Mesodermal cell (in vitro differentiated cells): ENCODE data around the gene SYNE1.
"Not testable (repeated sequence)": the region's sequence is repeated elsewhere in the genome, so short reads cannot be mapped to it uniquely, and the experiment has no call there.

ENCODE experiments used
- H3K27ac ChIP-seq: 2 replicates; pipeline ENCODE4 v1.7.0; 2013; ENCODE audit warnings: mild to moderate bottlenecking, low read depth, low read length, moderate library complexity; ENCODE audit not compliant: severe bottlenecking
- H3K36me3 ChIP-seq: 2 replicates; pipeline ENCODE4 v1.7.1; 2013; ENCODE audit warnings: mild to moderate bottlenecking, low read length, moderate library complexity; ENCODE audit not compliant: control insufficient read depth, insufficient read depth
- H3K4me1 ChIP-seq: one replicate; pipeline ENCODE4 v1.7.1; 2013; ENCODE audit warnings: mild to moderate bottlenecking, low read length; ENCODE audit not compliant: insufficient read depth, control insufficient read depth, poor library complexity, severe bottlenecking
- H3K4me3 ChIP-seq: 2 replicates; pipeline ENCODE4 v1.7.0; 2013; ENCODE audit warnings: low read length, control low read depth, mild to moderate bottlenecking; ENCODE audit not compliant: insufficient read depth, poor library complexity, severe bottlenecking; ENCODE audit errors: extremely low read depth
- H3K9me3 ChIP-seq: 2 replicates; pipeline ENCODE4 v1.7.1; 2013; ENCODE audit warnings: mild to moderate bottlenecking, low read length, moderate library complexity; ENCODE audit not compliant: control insufficient read depth
- WGBS, 2 experiments: methylation state at CpG; one replicate each; pipeline ENCODE4 v1.1.5; 2013; ENCODE audit warnings: missing lambda C conversion rate in 2 of 2; ENCODE audit not compliant: insufficient coverage in 2 of 2; 5-methylcytosine and 5-hydroxymethylcytosine counted together

SYNE1 gene

DNA sequence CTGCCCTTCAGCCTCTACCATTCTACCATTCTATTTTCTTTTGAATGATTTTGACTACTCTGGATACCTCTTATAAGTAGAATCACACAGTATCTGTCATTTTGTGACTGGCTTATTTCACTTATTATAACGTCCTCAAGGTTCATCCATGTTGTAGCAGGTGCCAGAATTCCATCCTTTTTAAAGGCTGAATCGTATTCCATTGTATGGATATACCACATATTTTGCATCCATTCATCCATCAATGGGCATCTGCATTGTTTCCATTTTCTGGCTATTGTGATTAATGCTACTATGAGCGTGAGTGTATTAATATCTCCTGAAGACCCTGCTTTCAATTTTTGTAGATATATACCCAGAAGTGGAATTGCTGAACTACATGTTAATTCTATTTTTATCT lies 105.5 kb downstream of the SYNE1 start:
- Histone ChIP-seq H3K27ac (no peak overlapping the region), H3K4me1 (no peaks in the 10 kb centered on the region), H3K9me3 (no peaks in the 10 kb centered on the region), H3K36me3 (no peaks in the 10 kb centered on the region), H3K4me3 (no peak overlapping the region)
- WGBS, 2 experiments = 80 to 100% methylated on average over 1 of the region's 3 CpGs

DNA sequence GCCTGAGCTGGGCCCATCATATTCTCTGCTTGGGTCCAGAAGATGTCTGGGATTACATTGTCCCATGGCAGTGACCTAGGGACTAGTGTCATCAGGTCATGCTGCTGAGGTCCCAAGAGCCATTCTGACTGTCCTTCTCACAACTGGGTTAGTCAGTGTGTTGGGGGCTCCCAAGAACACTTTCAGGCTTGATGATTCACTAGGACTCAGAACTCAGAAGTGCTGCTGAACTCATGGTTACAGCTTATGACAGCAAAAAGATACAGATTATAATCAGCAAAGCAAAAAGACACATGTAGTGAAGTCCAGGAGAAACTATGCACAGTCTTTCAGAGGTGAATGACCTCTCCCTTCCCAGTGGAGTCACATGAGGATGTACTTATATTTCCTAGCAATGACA lies 107.8 kb downstream of the SYNE1 start:
- H3K27ac ChIP-seq = no peak overlapping the region
- no peak overlapping the region for H3K4me3 ChIP-seq
- H3K4me1 ChIP-seq = no peaks in the 10 kb centered on the region
- H3K9me3 ChIP-seq = no peaks in the 10 kb centered on the region
- no peaks in the 10 kb centered on the region for H3K36me3 ChIP-seq

DNA sequence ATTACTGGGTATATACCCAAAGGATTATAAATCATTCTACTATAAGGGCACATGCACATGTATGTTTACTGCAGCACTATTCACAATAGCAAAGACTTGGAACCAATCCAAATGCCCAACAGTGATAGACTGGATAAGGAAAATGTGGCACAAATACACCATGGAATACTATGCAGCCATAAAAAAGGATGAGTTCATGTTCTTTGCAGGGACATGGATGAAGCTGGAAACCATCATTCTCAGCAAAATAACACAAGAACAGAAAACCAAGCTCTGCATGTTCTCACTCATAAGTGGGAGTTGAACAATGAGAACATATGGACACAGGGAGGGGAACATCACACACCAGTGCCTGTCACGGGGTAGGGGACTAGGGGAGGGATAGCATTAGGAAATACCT lies 123.0 kb downstream of the SYNE1 start:
- H3K9me3 ChIP-seq, H3K4me3 ChIP-seq, H3K27ac ChIP-seq, H3K36me3 ChIP-seq, H3K4me1 ChIP-seq: not testable (repeated sequence)
- 67 to 83% methylated on average over 1 of the region's 1 CpG for WGBS, 2 experiments

DNA sequence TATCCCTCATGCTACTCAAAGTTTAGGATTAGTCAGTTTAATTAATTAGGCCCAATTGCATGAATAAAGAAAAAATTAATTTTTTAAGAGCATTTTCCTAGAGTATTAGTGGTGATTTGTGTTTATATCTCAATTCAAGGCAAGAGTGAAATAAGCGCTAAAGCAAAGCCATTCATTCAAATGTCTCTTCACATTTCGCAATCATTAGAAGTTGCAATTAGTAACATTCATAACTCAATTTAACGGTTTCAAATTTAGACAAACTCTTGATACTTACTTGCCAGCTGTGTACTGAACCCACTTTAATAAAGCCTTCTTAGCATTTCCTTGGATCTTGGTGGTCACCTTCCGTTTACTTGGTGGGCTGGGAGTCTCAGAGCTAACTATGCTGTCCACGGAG lies 127.2 kb downstream of the SYNE1 start:
- Histone ChIP-seq H3K9me3 (no peaks in the 10 kb centered on the region), H3K4me3 (no peak overlapping the region), H3K4me1 (no peaks in the 10 kb centered on the region), H3K27ac (no peak overlapping the region), H3K36me3 (no peaks in the 10 kb centered on the region)
- 93% methylated on average over 3 to 4 of the region's 5 CpGs for WGBS, 2 experiments

DNA sequence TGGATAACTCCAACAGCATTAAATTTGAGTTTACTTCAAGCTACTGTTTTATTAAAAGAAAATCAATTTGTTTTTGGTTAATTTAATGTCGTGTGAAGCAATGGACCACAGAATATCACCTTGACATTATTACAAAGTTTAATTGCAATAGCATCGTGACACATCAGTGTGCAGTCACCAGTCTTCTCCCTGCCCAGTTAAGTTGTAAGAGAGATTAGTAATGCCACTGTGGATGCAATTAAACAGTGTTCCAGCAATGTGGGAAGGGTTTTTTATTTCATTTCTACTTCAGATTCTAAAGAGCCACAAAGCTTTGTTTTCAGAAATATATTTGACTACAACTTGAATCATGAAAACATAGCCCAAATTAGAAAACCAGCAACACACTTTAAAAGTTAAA lies 128.7 kb downstream of the SYNE1 start:
- H3K4me3 ChIP-seq = no peak overlapping the region
- H3K4me1 ChIP-seq = no peaks in the 10 kb centered on the region
- H3K9me3 ChIP-seq = no peaks in the 10 kb centered on the region
- no CpG with 5 or more reads among the region's 2 CpGs for WGBS, 2 experiments
- no peaks in the 10 kb centered on the region for H3K36me3 ChIP-seq
- no peak overlapping the region for H3K27ac ChIP-seq

DNA sequence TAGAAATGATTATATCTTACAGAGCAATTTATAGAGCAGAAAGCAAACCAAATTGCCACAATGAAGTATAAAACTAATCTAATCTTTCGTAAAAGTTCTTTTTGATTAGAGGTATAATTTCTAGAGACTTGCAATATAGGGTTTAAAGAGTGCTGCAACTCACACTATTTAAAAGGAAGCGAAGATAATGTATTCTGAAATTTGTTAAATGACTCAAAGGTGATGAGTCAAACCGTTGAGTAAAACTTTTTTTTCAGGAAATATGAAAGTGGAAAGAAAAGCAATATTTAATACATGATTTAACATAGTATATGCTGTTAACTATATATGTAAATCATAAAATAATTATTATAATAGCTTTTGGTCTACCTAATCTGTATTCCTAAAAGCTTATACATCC lies 133.6 kb downstream of the SYNE1 start:
- no peaks in the 10 kb centered on the region for H3K9me3 ChIP-seq
- no peak overlapping the region for H3K4me3 ChIP-seq
- H3K4me1 ChIP-seq = no peaks in the 10 kb centered on the region
- WGBS, 2 experiments = 100% methylated on average over 1 of the region's 3 CpGs; no CpG with 5 or more reads in 1 of the 2 experiments
- H3K36me3 ChIP-seq = no peaks in the 10 kb centered on the region
- no peak overlapping the region for H3K27ac ChIP-seq

DNA sequence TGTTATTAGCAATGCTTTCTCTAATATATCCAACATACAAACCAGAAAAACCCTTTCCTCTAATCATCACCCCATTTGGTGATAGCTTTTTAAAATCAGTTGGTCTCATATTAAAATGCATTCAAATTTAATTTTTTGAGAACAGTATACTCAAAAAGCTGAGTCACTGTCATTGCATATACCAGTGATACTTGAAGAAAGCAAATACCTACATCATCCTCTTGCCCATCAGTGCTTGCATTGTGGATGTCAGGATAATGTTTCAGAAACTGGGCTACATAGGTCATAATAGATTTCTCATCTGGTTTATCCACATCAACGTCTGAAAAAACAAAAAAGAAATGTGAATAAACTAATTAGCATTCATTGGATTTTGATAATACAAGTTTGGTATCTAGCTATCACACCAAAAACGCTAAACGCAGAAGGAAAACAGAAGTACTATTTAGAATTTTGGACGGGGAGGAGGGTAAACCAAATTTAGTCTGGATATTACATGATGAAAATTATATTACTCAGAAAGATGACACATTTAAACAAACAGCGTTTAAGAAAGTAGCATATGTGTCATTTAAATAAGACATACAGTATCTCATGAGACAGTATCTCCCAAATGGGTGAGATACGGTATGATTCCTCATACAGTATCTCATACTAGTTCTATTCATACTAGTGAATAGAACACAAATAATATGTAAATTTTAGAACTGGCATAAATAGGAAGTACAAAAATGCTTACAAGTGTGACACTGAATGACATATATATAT lies 134.6 kb downstream of the SYNE1 start:
- WGBS, 2 experiments = 94% methylated on average over 2 of the region's 6 CpGs; no CpG with 5 or more reads in 1 of the 2 experiments
- Histone ChIP-seq H3K4me3 (no peak overlapping the region), H3K9me3 (no peaks in the 10 kb centered on the region), H3K36me3 (no peaks in the 10 kb centered on the region), H3K4me1 (no peaks in the 10 kb centered on the region), H3K27ac (no peak overlapping the region)

DNA sequence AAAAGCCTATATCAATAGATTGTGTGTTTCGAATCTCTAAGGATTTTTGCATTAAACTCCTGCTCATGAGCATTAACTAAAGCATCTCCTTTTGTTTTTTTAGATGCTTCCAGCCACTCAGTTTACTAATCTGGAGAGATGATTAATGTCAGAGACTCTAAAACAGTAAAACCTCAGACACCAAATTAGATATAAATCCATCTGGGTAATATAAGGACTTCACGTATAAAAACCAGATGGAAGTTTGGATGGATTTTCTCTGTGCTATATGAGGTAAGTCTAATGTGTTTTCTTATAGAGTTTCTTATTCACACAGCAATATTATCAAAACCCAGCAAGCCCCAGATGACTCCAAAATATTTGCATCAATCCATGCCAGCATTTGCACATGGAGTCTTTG lies 137.2 kb downstream of the SYNE1 start:
- WGBS, 2 experiments = no CpG with 5 or more reads among the region's 2 CpGs
- no peak overlapping the region for H3K27ac ChIP-seq
- H3K9me3 ChIP-seq = no peaks in the 10 kb centered on the region
- no peaks in the 10 kb centered on the region for H3K4me1 ChIP-seq
- H3K36me3 ChIP-seq = no peaks in the 10 kb centered on the region
- H3K4me3 ChIP-seq = no peak overlapping the region

DNA sequence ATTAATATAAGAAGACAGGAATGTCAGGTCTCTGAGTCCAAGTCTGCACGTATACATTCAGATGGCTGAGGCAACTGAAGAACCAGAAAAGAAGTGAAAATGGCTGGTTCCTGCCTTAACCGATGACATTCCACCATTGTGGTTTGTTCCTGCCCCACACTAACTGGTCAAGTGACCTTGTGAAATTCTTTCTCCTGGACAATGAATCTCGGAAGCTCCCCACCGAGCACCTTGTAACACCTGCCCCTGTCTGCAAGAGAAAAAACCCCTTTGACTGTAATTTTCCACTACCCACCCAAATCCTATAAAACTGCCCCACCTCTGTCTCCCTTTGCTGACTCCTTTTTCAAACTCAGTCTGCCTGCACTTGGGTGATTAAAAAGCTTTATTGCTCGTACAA lies 140.4 kb downstream of the SYNE1 start:
- Histone ChIP-seq H3K4me3 (no peak overlapping the region), H3K4me1 (peaks cover 3% of the 10 kb centered on the region), H3K9me3 (no peaks in the 10 kb centered on the region), H3K36me3 (no peaks in the 10 kb centered on the region), H3K27ac (no peak overlapping the region)
- 87 to 92% methylated on average over 5 of the region's 5 CpGs for WGBS, 2 experiments

DNA sequence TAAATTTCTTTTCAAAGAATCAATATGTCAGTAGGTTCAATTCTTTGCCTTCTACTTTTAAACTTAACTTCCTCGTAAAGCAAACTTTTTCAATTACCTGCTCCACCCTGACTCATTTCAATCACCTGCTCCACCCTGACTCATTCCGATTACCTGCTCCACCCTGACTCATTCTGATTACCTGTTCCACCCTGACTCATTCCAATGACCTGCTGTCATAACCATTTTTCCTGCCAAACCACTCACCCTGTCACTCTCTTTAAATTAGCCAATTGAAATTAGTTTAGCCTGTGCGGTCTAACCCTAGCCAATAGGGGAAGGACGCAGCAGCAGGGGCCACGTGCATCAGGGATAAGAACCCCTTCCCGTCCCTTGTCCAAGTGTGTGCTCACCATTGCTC lies 141.7 kb downstream of the SYNE1 start:
- WGBS, 2 experiments = 92 to 93% methylated on average over 5 of the region's 6 CpGs
- H3K36me3 ChIP-seq, H3K4me3 ChIP-seq, H3K9me3 ChIP-seq, H3K27ac ChIP-seq, H3K4me1 ChIP-seq: not testable (repeated sequence)

DNA sequence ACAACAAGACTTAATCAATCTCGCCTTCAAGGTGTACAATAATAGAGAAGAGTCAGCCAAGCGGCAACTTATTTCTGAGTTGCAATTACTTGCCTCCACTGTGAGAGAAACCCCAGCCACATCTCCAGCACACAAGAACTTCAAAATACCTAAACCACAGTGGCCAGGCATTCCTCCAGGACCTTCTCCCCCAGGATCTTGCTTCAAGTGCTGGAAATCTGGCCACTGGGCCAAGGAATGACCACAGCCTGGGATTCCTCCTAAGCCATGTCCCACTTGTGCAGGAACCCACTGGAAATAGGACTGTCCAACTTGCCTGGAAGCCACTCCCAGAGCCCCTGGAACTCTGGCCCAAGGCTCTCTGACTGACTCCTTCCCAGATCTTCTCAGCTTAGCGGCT lies 144.9 kb downstream of the SYNE1 start:
- not testable (repeated sequence) for H3K9me3 ChIP-seq, H3K4me3 ChIP-seq, H3K36me3 ChIP-seq, H3K27ac ChIP-seq, H3K4me1 ChIP-seq
- 100% methylated on average over 1 to 2 of the region's 3 CpGs for WGBS, 2 experiments
